ENCODE measurements around the gene MYBPH.

MYBPH gene

DNA sequence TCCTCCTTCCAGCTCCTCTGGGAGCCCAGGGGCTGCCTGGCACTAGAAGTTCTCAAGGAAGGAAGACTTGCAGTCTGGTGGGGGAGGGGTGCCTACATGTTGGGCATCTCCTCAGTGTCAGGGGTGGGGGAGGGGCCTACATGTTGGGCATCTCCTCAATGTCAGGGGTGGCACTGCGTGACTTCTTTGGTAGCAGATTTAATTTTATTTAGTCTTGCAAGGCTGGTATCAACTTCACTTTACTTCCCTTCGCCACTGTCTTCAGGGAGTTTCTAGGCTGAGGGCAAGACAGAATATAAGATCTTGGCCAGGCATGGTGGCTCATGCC, 29.6 kb downstream of the MYBPH start:
- no peak for DNase-seq

DNA sequence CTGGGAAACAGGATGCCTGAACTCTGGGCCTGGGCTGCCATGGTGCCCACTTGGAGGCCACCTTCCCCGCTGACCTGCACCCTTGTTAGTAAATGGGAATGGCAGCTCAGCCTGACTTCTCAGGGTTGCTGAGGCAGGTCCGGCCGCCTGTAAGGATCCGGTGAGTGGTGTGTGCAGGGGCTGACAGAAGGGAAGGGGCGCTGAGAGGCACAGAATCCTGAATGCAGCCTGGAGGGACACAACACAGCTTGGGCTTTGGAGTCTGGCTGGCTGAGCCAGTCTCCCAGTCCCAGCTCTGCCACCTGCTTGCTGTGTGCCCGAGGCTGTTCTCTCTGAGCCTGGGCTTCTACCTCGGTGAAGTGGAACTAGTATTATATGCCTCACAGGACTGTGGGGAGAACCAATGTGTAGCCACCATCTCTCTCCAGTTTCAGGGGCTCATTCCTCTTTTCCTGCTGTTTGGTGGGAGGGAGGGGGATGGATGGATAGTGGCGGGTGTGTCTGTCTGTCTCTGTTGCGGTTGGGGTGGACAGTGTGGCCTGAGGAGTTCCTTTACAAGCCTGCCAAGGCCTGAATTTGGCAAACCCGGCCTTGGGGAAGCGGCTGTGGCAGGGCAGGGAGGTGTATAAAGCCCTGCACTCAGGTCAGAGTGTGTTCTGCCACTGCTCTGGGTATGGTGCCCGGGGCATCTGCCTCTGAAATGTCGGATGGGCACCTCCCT, 30.1 kb downstream of the MYBPH start:
- no peak for DNase-seq

DNA sequence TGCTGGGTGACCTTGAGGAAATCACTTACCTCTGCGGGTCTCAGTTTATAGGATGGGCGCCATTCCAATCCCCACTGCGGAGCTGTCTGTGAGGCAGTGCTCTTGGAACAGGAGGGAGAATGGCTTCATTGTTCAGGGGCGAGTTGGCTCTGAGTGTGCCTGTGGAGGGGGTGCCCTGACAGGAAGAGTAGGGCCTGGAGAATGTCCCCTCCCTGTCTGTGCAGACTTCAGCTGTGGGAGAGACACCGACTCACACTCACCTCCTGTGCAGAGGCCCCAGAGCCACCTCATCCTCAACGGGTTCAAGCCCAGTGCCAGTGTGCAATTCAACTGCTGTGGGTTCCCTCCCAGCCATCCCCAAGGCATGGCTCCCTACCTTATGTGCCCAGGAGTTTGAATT, 31.0 kb downstream of the MYBPH start:
- no peak for DNase-seq

DNA sequence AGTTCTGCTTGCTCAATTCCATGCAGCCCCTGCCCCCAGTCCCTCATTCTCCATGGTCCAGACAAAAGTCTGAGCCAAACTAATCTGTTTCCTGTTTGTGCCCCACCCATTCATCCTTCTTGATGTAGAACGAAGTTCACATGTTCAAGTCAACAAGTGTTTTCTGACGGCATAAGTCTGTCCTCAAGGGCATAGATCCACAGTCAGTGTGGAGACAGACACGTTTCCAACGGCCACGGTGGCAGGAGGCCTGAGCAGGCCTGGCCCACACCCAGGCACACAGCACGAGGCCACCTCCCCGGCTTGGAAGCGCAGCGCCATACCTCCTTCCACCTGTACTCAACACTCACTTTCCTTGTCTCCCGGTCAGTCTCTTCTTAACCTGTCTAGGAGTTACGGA, 32.0 kb downstream of the MYBPH start:
- no peak for DNase-seq

DNA sequence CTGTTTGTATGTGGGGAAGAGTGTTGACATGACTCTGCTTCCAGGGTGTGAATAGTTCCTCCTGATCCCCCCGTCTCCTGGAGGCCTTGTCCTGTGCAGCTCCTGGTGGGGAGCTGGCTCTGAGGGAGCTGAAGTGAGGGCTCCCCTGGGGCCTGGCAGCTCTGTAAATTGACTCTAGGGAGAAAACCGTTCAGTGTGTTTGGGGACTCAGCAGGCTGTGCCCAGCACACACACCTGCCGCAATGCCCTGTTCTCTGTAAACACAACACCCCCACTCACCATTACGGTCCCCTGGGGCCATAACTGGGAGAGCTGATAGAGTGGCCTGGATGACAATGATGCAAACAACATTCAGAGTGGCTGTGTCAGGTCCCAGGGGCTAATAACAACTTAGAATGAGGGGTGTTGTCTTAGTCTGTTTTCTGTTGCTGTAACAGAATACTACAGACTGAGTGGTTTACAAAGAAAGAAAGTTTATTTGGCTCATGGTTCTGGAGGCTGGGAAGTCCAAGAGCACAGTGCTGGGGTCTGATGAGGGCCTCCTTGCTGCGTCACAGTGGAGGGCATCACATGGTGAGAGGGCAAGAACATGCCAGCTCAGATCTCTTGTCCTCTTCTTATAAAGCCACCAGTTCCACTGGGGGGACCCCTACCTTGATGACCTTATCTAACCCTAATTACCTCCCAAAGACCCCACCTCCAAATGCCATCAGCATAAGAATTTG, 32.8 kb downstream of the MYBPH start:
- no peak for DNase-seq

DNA sequence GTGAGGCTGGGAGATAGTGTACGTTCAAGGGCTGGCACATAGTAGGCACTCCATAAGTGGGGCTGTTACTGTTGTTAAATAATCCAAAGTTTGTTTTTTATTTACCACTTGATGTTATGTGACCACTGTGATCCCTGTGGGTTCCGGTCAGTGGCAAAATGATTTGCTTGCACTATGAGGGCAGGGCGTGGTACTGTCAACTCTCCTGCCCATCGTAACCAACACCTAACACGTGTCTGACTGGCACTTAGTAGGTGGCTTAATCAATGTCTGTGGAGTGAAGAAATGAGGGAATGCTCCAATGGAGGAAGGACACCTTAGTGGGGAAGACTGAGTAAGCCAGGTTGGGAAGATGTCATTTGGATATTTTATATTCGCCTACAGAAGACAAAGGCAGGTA, 33.5 kb downstream of the MYBPH start:
- DNase-seq = no peak

DNA sequence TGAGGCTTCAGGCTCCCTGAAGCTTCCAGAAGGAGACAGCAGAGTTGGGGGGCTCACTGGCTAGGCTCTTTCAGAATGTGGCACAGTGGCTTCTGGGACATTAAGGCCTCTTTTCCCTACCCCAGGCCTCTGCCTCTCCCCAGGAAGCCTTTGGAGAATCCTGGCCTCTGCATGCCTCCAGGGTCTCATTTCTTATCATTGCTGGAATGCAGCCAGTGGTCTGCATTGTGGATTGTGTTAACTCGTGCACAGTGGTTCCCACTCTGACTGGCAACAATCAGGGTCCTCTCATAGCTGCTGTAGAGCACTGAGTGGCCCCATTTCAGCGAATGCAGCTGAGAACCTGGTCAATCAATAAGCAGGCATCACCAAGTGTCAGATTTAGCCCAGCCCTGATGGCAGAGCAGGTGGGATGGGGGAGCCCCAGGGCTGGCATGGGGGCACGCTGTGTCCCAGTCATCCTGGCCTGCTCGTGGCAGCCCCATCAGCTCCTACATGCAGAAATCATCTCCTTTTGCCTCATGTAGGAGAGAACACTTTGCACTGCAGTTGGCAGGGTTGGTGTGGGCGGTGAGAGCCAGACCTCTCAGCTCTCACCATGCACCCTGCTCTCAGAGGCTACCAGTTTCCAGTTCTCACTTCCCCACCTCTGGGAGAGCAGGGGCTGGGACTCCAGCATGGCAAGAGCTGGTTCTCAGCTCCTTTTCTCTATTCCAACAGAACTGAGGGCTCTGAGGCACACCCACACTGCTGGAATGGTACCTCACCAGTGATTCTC, 34.7 kb downstream of the MYBPH start:
- DNase-seq = no peak

DNA sequence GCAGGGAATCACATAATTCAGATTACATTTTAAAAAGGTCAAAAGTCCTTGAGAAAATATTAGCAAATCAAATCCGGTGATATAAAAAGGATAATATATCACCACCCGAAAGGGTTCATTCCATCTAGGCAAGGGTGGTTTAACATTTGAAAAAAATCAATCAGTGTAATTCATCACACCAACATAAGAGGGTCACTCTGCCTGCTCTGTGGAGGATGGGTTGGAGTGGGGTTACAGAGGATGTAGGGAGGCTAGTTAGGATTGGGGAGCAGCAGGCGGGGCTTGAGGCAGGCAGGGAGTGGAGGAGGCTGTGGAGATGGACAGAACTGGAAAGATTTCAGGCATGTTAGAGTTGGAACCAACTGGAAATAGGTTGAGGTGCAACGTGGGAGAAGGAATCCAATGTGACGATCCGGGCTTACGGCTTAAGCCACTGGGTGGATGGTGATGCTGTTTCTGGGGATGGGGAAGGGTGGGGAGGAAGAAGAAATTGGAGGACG, 35.6 kb downstream of the MYBPH start:
- DNase-seq = no peak

DNA sequence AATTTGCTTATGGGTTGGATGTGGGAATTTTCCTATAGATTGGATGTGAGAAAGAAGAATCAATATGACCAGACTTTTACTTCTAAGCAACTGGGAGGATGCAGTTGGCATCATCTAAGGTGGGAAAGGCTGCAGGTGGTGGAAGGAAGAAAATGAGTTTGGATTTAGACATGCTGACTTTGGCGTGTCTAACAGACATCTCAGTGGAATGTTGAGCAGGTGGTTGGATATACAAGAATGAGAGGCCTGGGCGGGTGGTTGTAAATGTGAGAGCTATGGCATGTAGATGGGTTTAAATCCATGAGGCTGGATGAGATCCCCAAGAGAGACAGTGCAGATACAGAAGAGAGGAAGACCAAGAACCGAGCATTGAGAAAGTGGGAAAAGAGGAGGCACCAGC, 37.6 kb downstream of the MYBPH start:
- no peak for DNase-seq

- DNase-seq = no peak
Measured at GRCh38 chr1:203137324-203137723, 38.3 kb downstream of the MYBPH start.

GRCh38 chr1:203136409-203137042, 39.1 kb downstream of the MYBPH start:
- DNase-seq = no peak

GRCh38 chr1:203135636-203136305, 39.9 kb downstream of the MYBPH start:
- no peak for DNase-seq

GRCh38 chr1:203133970-203134725, 41.5 kb downstream of the MYBPH start:
- no peak for DNase-seq

- no peak for DNase-seq
Measured at GRCh38 chr1:203131548-203132200, 44.0 kb downstream of the MYBPH start.

- DNase-seq = no peak
Measured at GRCh38 chr1:203130358-203130985, 45.2 kb downstream of the MYBPH start.

DNA sequence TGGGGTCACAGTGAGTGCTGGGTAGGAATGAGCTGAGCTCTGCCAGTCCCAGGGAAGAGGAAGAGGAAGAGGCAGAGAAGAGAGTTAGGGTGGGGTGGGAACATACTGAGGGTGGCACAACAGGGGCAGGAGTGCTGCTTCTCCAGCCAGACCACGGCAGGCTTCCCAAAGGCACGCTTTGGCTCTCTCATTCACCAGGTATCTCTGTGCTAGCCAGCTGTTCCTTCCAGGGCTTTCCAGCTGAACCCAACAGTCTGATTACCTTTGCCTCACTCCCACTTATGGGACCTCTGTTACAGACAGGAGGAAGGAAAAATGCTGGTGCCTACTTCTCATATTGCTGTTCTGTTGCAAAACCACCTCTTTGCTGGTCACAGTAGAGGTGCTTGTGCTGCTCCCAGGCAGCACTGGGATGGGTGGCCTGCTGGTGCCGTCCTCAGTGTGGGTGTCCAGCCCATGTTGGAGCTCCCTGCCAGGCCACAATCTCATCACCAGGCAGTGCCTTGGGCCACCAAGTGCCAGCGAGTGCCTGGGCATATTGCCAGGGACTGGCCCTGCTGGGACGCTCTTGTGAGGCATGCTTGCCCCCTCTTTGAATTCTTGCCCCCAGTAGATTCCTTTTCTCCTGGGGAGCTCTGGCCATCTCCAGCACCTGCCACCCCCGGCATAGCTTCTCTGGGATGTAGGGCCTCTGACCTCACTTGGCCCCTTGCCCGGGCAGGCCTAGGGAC, 46.0 kb downstream of the MYBPH start:
- DNase-seq = no peak

GRCh38 chr1:203128716-203129500, 46.7 kb downstream of the MYBPH start:
- no peak for DNase-seq

DNA sequence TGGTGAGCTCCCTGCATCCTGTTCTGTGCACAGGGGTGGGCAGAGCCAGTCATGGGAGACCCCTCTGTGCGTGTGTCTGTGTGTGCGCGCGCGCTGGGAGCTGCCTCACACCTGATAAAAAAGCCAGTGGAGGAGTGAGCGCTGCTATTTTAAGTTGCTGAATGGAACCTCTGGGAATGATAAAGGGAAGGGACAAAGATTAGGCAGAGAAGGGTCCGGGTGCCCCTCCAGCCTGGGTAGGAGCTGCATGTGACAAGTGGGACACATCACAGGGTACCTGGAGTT, 47.3 kb downstream of the MYBPH start:
- no peak for DNase-seq

DNA sequence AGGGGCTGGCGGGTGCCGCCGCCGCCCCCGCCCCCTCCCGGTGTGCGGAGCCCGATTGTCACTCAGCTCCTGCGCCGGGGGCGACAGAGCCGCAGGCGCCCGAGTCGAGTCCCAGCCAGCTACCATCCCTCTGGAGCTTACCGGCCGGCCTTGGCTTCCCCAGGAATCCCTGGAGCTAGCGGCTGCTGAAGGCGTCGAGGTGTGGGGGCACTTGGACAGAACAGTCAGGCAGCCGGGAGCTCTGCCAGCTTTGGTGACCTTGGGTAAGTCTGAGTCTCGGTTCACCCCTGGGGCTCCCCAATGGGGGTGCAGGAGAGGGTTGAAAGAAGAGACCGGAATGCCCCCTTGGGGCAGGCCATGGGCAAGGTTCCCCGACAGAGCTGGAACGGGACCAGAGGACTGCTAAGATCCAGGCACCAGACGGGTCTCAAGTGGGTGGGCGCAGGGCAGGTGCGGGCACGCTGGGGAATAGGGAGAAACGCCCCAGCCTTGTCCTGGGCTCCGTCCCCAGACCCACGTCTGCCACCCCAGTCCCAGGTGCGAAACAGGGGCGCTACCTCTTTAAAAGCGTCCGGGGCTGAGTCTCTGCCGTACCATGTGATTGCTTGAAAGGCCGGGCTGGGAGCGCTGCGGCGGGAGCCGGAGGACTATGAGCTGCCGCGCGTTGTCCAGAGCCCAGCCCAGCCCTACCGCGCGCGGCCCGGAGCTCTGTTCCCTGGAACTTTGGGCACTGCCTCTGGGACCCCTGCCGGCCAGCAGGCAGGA, 47.8 kb downstream of the MYBPH start, which contains the start of gene ADORA1:
Gene ADORA1 (plus strand): TSS at position 61 of the 765 bp plus-strand sequence. CDS start 1,116 bp downstream, outside the sequence.
- DNase-seq = no peak
